IMR-90 (cell line): Measurements from ENCODE around the gene BARX1. TPM values are rescaled to one million over a fixed set of nuclear protein-coding genes. Genes with fewer than 3 reads are reported as not detected.

Experiments
- ATAC-seq: fragments of 200-7000 bp; cut with Tn5 transposase; 2 replicates; pipeline ENCODE4 v1.9.1; 2020; ENCODE audit warnings: low read depth, mild to moderate bottlenecking, moderate library complexity
- BruUV-seq: library from RNA; stranded (reverse); fragments of 400-500 nt; replicated peaks from 2 replicates; lab custom pipeline; 2021; lab: Mats Ljungman, UMichigan
- CTCF ChIA-PET: fragments of 300-600 bp; formaldehyde crosslinking; extraction: SDS; loops from one replicate; lab custom pipeline; 2021; ENCODE audit warnings: antibody characterized with exemption; lab: Yijun Ruan, JAX
- POLR2A ChIA-PET: fragments of 300-600 bp; sonication (Branson Sonifier 250); formaldehyde crosslinking; loops from one replicate; lab custom pipeline; 2022; ENCODE audit warnings: antibody characterized with exemption; ENCODE audit not compliant: unreplicated experiment; lab: Charles Lee
- DNase-seq: peaks from one replicate; pipeline ENCODE4 v3.0.0; 2013
- H2AFZ ChIP-seq: replicated peaks from 2 replicates; pipeline ENCODE3; 2013; ENCODE audit warnings: low read length, mild to moderate bottlenecking; ENCODE audit not compliant: poor library complexity
- H2AK5ac ChIP-seq: 2 replicates; pipeline ENCODE4 v1.6.1; 2013; ENCODE audit warnings: low read depth, low read length, inconsistent platforms
- H2AK9ac ChIP-seq: replicated peaks from 2 replicates; pipeline ENCODE3; 2013; ENCODE audit warnings: mild to moderate bottlenecking, low read depth, low read length, moderate library complexity; ENCODE audit not compliant: poor library complexity
- H2BK120ac ChIP-seq: 2 replicates; pipeline ENCODE4 v1.6.1; 2013; ENCODE audit warnings: low read depth, low read length, inconsistent platforms
- H2BK15ac ChIP-seq: 3 replicates; pipeline ENCODE4 v1.6.1; 2013; ENCODE audit warnings: low read depth, low read length, inconsistent platforms
- H2BK20ac ChIP-seq: 2 replicates; pipeline ENCODE4 v1.6.1; 2013; ENCODE audit warnings: low read depth, mild to moderate bottlenecking, inconsistent platforms, low read length, moderate library complexity
- H2BK5ac ChIP-seq: 2 replicates; pipeline ENCODE4 v1.6.1; 2013; ENCODE audit warnings: mild to moderate bottlenecking, low read depth, low read length, inconsistent platforms; ENCODE audit not compliant: poor library complexity, severe bottlenecking
- H3K14ac ChIP-seq: replicated peaks from 2 replicates; pipeline ENCODE4 v1.6.1; 2013; ENCODE audit warnings: low read depth, low read length, inconsistent platforms
- H3K18ac ChIP-seq: 2 replicates; pipeline ENCODE4 v1.6.1; 2013; ENCODE audit warnings: low read depth, low read length, control low read depth
- H3K23ac ChIP-seq: 2 replicates; pipeline ENCODE4 v1.6.1; 2013; ENCODE audit warnings: low read depth, low read length, inconsistent platforms
- H3K27ac ChIP-seq: 2 replicates; pipeline ENCODE4 v1.5.1; 2013; ENCODE audit warnings: mild to moderate bottlenecking, control low read depth, low read length; ENCODE audit not compliant: insufficient read depth
- H3K27me3 ChIP-seq: 2 replicates; pipeline ENCODE4 v1.6.1; 2013; ENCODE audit warnings: low read length; ENCODE audit not compliant: control insufficient read depth, insufficient read depth
- H3K36me3 ChIP-seq: 2 replicates; pipeline ENCODE4 v1.6.1; 2013; ENCODE audit warnings: low read length, mixed read lengths; ENCODE audit not compliant: control insufficient read depth, insufficient read depth
- H3K4ac ChIP-seq: 2 replicates; pipeline ENCODE4 v1.6.1; 2013; ENCODE audit warnings: low read depth, low read length, inconsistent platforms
- H3K4me1 ChIP-seq: 2 replicates; pipeline ENCODE4 v1.6.1; 2013; ENCODE audit warnings: low read length, mixed read lengths; ENCODE audit not compliant: control insufficient read depth, insufficient read depth
- H3K4me2 ChIP-seq: 2 replicates; pipeline ENCODE4 v1.6.1; 2013; ENCODE audit warnings: low read depth, mild to moderate bottlenecking, control low read depth, low read length, moderate library complexity
- H3K4me3 ChIP-seq: 2 replicates; pipeline ENCODE4 v1.5.1; 2013; ENCODE audit warnings: low read depth, mild to moderate bottlenecking, control low read depth, low read length, moderate library complexity; ENCODE audit not compliant: insufficient read depth
- H3K56ac ChIP-seq: 2 replicates; pipeline ENCODE4 v1.6.1; 2013; ENCODE audit warnings: low read length, inconsistent platforms; ENCODE audit not compliant: insufficient read depth; ENCODE audit errors: extremely low read depth
- H3K79me1 ChIP-seq, 2 experiments: 2 replicates each; pipeline ENCODE4 v1.6.1; 2013; ENCODE audit warnings: low read length in 2 of 2, inconsistent platforms in 1 of 2, low read depth in 1 of 2
- H3K9ac ChIP-seq: 2 replicates; pipeline ENCODE4 v1.6.1; 2013; ENCODE audit warnings: low read depth, low read length, control low read depth
- H3K9me1 ChIP-seq: 2 replicates; pipeline ENCODE4 v1.6.1; 2013; ENCODE audit warnings: low read length, inconsistent platforms; ENCODE audit not compliant: insufficient read depth
- H3K9me3 ChIP-seq: 2 replicates; pipeline ENCODE4 v1.6.1; 2013; ENCODE audit warnings: low read length; ENCODE audit not compliant: control insufficient read depth, insufficient read depth
- H4K20me1 ChIP-seq: 2 replicates; pipeline ENCODE4 v1.6.1; 2013; ENCODE audit warnings: low read length, inconsistent platforms; ENCODE audit not compliant: insufficient read depth
- H4K5ac ChIP-seq: 2 replicates; pipeline ENCODE4 v1.6.1; 2013; ENCODE audit warnings: mild to moderate bottlenecking, low read depth, low read length, control low read depth
- H4K8ac ChIP-seq, 2 experiments: 2 replicates each; pipeline ENCODE4 v1.6.1; 2013; ENCODE audit warnings: low read depth in 2 of 2, low read length in 2 of 2, control low read depth in 1 of 2, inconsistent platforms in 1 of 2
- H4K91ac ChIP-seq: 2 replicates; pipeline ENCODE4 v1.6.1; 2013; ENCODE audit warnings: low read depth, low read length, inconsistent platforms; ENCODE audit not compliant: insufficient read depth
- BHLHE40 ChIP-seq: fragments of 150-350 bp; IDR thresholded peaks from 2 replicates; pipeline ENCODE4 v1.6.1; 2016; ENCODE audit warnings: mild to moderate bottlenecking, low read depth, low read length
- CEBPB ChIP-seq: IDR thresholded peaks from 2 replicates; pipeline ENCODE4 v1.6.1; 2012; ENCODE audit warnings: low read depth, low read length, improper control_type of control experiment
- FOS ChIP-seq: fragments of 150-350 bp; IDR thresholded peaks from 2 replicates; pipeline ENCODE4 v1.6.1; 2016; ENCODE audit warnings: low read depth, low read length
- MAFK ChIP-seq: IDR thresholded peaks from 2 replicates; pipeline ENCODE4 v1.6.1; 2012; ENCODE audit warnings: low read depth, low read length, improper control_type of control experiment
- MAZ ChIP-seq: IDR thresholded peaks from 2 replicates; pipeline ENCODE4 v1.6.1; 2012; ENCODE audit warnings: low read depth, mild to moderate bottlenecking, low read length, improper control_type of control experiment, moderate library complexity, borderline replicate concordance
- NFE2L2 ChIP-seq: fragments of 150-350 bp; IDR thresholded peaks from 2 replicates; pipeline ENCODE4 v1.6.1; 2016; ENCODE audit warnings: low read depth, mild to moderate bottlenecking, low read length
- RCOR1 ChIP-seq: IDR thresholded peaks from 2 replicates; pipeline ENCODE4 v1.6.1; 2012; ENCODE audit warnings: mild to moderate bottlenecking, low read length, improper control_type of control experiment; ENCODE audit not compliant: insufficient replicate concordance
- RFX5 ChIP-seq: IDR thresholded peaks from 2 replicates; pipeline ENCODE4 v1.8.0; 2012; ENCODE audit warnings: low read depth, mild to moderate bottlenecking, low read length, moderate library complexity
- SMC3 ChIP-seq: fragments of 150-350 bp; IDR thresholded peaks from 2 replicates; pipeline ENCODE4 v1.6.1; 2016; ENCODE audit warnings: low read depth, mild to moderate bottlenecking, antibody characterized with exemption, low read length, moderate library complexity
- USF2 ChIP-seq: fragments of 150-350 bp; IDR thresholded peaks from 2 replicates; pipeline ENCODE4 v1.6.1; 2017; ENCODE audit warnings: mild to moderate bottlenecking, antibody characterized with exemption, low read length, low read depth
- WGBS, 2 experiments: methylation state at CpG; one replicate each; pipeline versions ENCODE4 v1.1.5 to v1.1.7; 2013; ENCODE audit warnings: missing lambda C conversion rate in 2 of 2; ENCODE audit not compliant: insufficient read length in 1 of 2; ENCODE audit errors: extremely low coverage in 2 of 2; 5-methylcytosine and 5-hydroxymethylcytosine counted together
- dilution Hi-C: fragments of 300-500 bp; cut with HindIII; formaldehyde crosslinking; loops from one replicate; pipeline ENCODE4 v1.14.3; 2018; ENCODE audit warnings: low sequenced_read_pairs; ENCODE audit not compliant: unreplicated experiment
- in situ Hi-C: fragments of 300-500 bp; cut with MboI; formaldehyde crosslinking; loops from 3 replicates; pipeline ENCODE4 v1.14.3; 2019; ENCODE audit warnings: low sequenced_read_pairs, inconsistent platforms, mixed read lengths
- intact Hi-C: fragments of 100-400 bp; cut with micrococcal nuclease; formaldehyde crosslinking; loops from 2 replicates; pipeline ENCODE4 v1.10.0; 2022
- polyA plus RNA-seq, 3 experiments: library from polyadenylated mRNA; depleted of rRNA; stranded (reverse); fragments of >200 nt; gene quantifications; 2 replicates each; pipeline ENCODE4 v1.2.3, GENCODE V29; 2012; ENCODE audit warnings: low replicate concordance in 1 of 3
- total RNA-seq: library from RNA; depleted of rRNA; stranded (reverse); fragments of >200 nt; gene quantifications from 2 replicates; pipeline ENCODE4 v1.2.3, GENCODE V29; 2012
- TF ChIP-seq, protein P1 (sequence below): conservative IDR thresholded peaks from 2 replicates; pipeline ENCODE4 v1.5.1; 2012; ENCODE audit warnings: mild to moderate bottlenecking, low read depth, low read length, improper control_type of control experiment

BARX1 gene
- total and polyA plus RNA-seq, 2 of the 4 experiments (the other 2 are of a cell fraction), result not detected

- POLR2A ChIA-PET, result no interaction called here
- Histone ChIP-seq H3K9me1 (no peaks in the 10 kb centered on the region), H3K9me3 (peaks cover 12% of the 10 kb centered on the region), H3K4me1 (peaks cover 2% of the 10 kb centered on the region; the same call in 1 of the 2 replicates), H4K91ac (no peak overlapping the region), H3K36me3 (no peaks in the 10 kb centered on the region), H2AFZ (no peak overlapping the region), H2BK15ac (no peak overlapping the region), H4K8ac (no peak overlapping the region), H3K27ac (no peak overlapping the region), H2AK9ac (no peak overlapping the region), H3K9ac (no peak overlapping the region), H3K14ac (no peak overlapping the region), H3K4me2 (no peak overlapping the region), H3K79me1 (no peaks in the 10 kb centered on the region), H3K56ac (no peak overlapping the region), H4K5ac (no peak overlapping the region), H2BK120ac (no peak overlapping the region), H3K4ac (no peak overlapping the region), H3K23ac (no peak overlapping the region), H3K18ac (no peak overlapping the region), H2BK20ac (no peak overlapping the region), H4K20me1 (no peaks in the 10 kb centered on the region), H2AK5ac (no peak overlapping the region), H3K27me3 (peaks cover 92% of the 10 kb centered on the region), H2BK5ac (no peak overlapping the region), H3K4me3 (no peak overlapping the region)
- dilution Hi-C loops, result no loop called here
- no TSS peak for BruUV-seq
- in situ Hi-C loops, result no loop called here
- 17% methylated on average over 1 of the region's 5 CpGs; no CpG with 5 or more reads in 1 of the 2 experiments for WGBS, 2 experiments
- ATAC-seq, result no peak
- CTCF ChIA-PET, result no interaction called here
- TF ChIP-seq MAZ, result no peak
- no peak for TF ChIP-seq BHLHE40
- TF ChIP-seq RFX5, result no peak
- TF ChIP-seq USF2, result no peak
- no peak for TF ChIP-seq NFE2L2
- no peak for TF ChIP-seq RCOR1
- no peak for TF ChIP-seq MAFK
- no peak for TF ChIP-seq SMC3
- no peak for TF ChIP-seq FOS
- TF ChIP-seq CEBPB, result no peak
- TF ChIP-seq, protein P1, sequence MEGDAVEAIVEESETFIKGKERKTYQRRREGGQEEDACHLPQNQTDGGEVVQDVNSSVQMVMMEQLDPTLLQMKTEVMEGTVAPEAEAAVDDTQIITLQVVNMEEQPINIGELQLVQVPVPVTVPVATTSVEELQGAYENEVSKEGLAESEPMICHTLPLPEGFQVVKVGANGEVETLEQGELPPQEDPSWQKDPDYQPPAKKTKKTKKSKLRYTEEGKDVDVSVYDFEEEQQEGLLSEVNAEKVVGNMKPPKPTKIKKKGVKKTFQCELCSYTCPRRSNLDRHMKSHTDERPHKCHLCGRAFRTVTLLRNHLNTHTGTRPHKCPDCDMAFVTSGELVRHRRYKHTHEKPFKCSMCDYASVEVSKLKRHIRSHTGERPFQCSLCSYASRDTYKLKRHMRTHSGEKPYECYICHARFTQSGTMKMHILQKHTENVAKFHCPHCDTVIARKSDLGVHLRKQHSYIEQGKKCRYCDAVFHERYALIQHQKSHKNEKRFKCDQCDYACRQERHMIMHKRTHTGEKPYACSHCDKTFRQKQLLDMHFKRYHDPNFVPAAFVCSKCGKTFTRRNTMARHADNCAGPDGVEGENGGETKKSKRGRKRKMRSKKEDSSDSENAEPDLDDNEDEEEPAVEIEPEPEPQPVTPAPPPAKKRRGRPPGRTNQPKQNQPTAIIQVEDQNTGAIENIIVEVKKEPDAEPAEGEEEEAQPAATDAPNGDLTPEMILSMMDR, result no peak
- no peak for DNase-seq
- intact Hi-C loops, result no loop called here
Observed at GRCh38 chr9:93946338-93946712, 8.8 kb downstream of the BARX1 start.
